BLaER1 (cell line): ENCODE data around the gene KLK12.
"Not testable (repeated sequence)": the region's sequence is repeated elsewhere in the genome, so short reads cannot be mapped to it uniquely, and the experiment has no call there.

ENCODE experiments used
- H3K27ac ChIP-seq: shearing (Covaris generic); formaldehyde crosslinking; 2 replicates; pipeline ENCODE4 v1.8.1; 2022
- H3K27me3 ChIP-seq: shearing (Covaris generic); formaldehyde crosslinking; 2 replicates; pipeline ENCODE4 v1.8.1; 2022
- H3K36me3 ChIP-seq: shearing (Covaris generic); formaldehyde crosslinking; 2 replicates; pipeline ENCODE4 v1.8.1; 2022
- H3K4me1 ChIP-seq: shearing (Covaris generic); formaldehyde crosslinking; 2 replicates; pipeline ENCODE4 v1.8.1; 2022
- H3K4me2 ChIP-seq: shearing (Covaris generic); formaldehyde crosslinking; 2 replicates; pipeline ENCODE4 v1.8.1; 2022
- H3K4me3 ChIP-seq: shearing (Covaris generic); formaldehyde crosslinking; 2 replicates; pipeline ENCODE4 v1.8.1; 2022
- H3K9ac ChIP-seq: shearing (Covaris generic); formaldehyde crosslinking; 2 replicates; pipeline ENCODE4 v1.8.1; 2022
- H3K9me3 ChIP-seq: shearing (Covaris generic); formaldehyde crosslinking; 2 replicates; pipeline ENCODE4 v1.8.1; 2022
- H4K20me1 ChIP-seq: shearing (Covaris generic); formaldehyde crosslinking; 2 replicates; pipeline ENCODE4 v1.8.1; 2022
- Cebpa-rat ChIP-seq: shearing (Covaris generic); IDR thresholded peaks from 2 replicates; pipeline ENCODE4 v1.8.1; 2022

The KLK12 gene

GRCh38 chr19:50992666-50993035 is 42.2 kb downstream of the KLK12 start:
- Histone ChIP-seq H4K20me1 (no peaks in the 10 kb centered on the region), H3K36me3 (no peaks in the 10 kb centered on the region), H3K27me3 (no peaks in the 10 kb centered on the region), H3K4me1 (no peaks in the 10 kb centered on the region), H3K27ac (no peak overlapping the region), H3K4me3 (no peak overlapping the region), H3K4me2 (no peak overlapping the region), H3K9me3 (peaks cover 5% of the 10 kb centered on the region), H3K9ac (no peak overlapping the region)
- no peak for TF ChIP-seq Cebpa-rat

GRCh38 chr19:50984416-50984815 is 50.4 kb downstream of the KLK12 start:
- H3K36me3 ChIP-seq, H3K27ac ChIP-seq, H3K4me1 ChIP-seq, H3K9ac ChIP-seq, H3K4me3 ChIP-seq, H3K9me3 ChIP-seq, H3K27me3 ChIP-seq, H4K20me1 ChIP-seq, H3K4me2 ChIP-seq: not testable (repeated sequence)

GRCh38 chr19:50983625-50984292 is 51.0 kb downstream of the KLK12 start, which contains the start of gene KLK7:
Gene KLK7 (minus strand): TSS chr19:50983917. CDS start chr19:50982399, 1,518 bp downstream.
- H4K20me1 ChIP-seq = no peaks in the 10 kb centered on the region
- no peaks in the 10 kb centered on the region for H3K4me1 ChIP-seq
- H3K4me2 ChIP-seq = no peak within 1 kb of the TSS
- no peak within 1 kb of the TSS for H3K9ac ChIP-seq
- H3K27me3 ChIP-seq = 0 out of 2 replicates have a peak, but pooled peaks cover 8% of the 10 kb centered on the region
- no peaks in the 10 kb centered on the region for H3K9me3 ChIP-seq
- TF ChIP-seq Cebpa-rat = no peak
- H3K36me3 ChIP-seq = no peaks in the 10 kb centered on the region
- no peak within 1 kb of the TSS for H3K4me3 ChIP-seq
- no peak within 1 kb of the TSS for H3K27ac ChIP-seq

GRCh38 chr19:50982186-50982585 is 52.6 kb downstream of the KLK12 start:
- 0 out of 2 replicates have a peak, but pooled peaks cover 8% of the 10 kb centered on the region for H3K27me3 ChIP-seq
- TF ChIP-seq Cebpa-rat = no peak
- no peaks in the 10 kb centered on the region for H3K4me1 ChIP-seq

GRCh38 chr19:50981587-50982146 is 53.1 kb downstream of the KLK12 start:
- Histone ChIP-seq H3K4me1 (no peaks in the 10 kb centered on the region), H3K9ac (no peak overlapping the region), H3K4me2 (no peak overlapping the region), H3K36me3 (no peaks in the 10 kb centered on the region), H3K4me3 (no peak overlapping the region), H3K27me3 (0 out of 2 replicates have a peak, but pooled peaks cover 8% of the 10 kb centered on the region), H4K20me1 (no peaks in the 10 kb centered on the region), H3K9me3 (no peaks in the 10 kb centered on the region), H3K27ac (no peak overlapping the region)
- no peak for TF ChIP-seq Cebpa-rat

More at GRCh38 chr19:50982186-50982585, 52.6 kb downstream of the KLK12 start:
- H3K4me3 ChIP-seq = no peak overlapping the region
- H3K27ac ChIP-seq = no peak overlapping the region
- no peaks in the 10 kb centered on the region for H3K36me3 ChIP-seq
- no peaks in the 10 kb centered on the region for H3K9me3 ChIP-seq
- no peak overlapping the region for H3K4me2 ChIP-seq
- no peak overlapping the region for H3K9ac ChIP-seq
- H4K20me1 ChIP-seq = no peaks in the 10 kb centered on the region

- Histone ChIP-seq H3K36me3 (no peaks in the 10 kb centered on the region), H3K27ac (no peak overlapping the region), H3K9ac (no peak overlapping the region), H3K4me1 (no peaks in the 10 kb centered on the region), H3K27me3 (0 out of 2 replicates have a peak, but pooled peaks cover 8% of the 10 kb centered on the region), H3K4me3 (no peak overlapping the region), H4K20me1 (no peaks in the 10 kb centered on the region), H3K9me3 (no peaks in the 10 kb centered on the region), H3K4me2 (no peak overlapping the region)
- TF ChIP-seq Cebpa-rat = no peak
Measured at GRCh38 chr19:50980208-50980607, 54.6 kb downstream of the KLK12 start.

- Histone ChIP-seq H3K27me3 (0 out of 2 replicates have a peak, but pooled peaks cover 8% of the 10 kb centered on the region), H3K4me3 (no peak overlapping the region), H3K9me3 (no peaks in the 10 kb centered on the region), H3K9ac (no peak overlapping the region), H3K4me1 (no peaks in the 10 kb centered on the region), H3K36me3 (no peaks in the 10 kb centered on the region), H4K20me1 (no peaks in the 10 kb centered on the region), H3K27ac (no peak overlapping the region), H3K4me2 (no peak overlapping the region)
- no peak for TF ChIP-seq Cebpa-rat
Measured at GRCh38 chr19:50979758-50980157, 55.0 kb downstream of the KLK12 start.
